Uterus (tissue), 2 donors: ENCODE results near the gene RPL27A.

ENCODE experiments used
- CTCF ChIP-seq, 4 experiments: fragments of 200-600 bp in 2 of 4; fragments of 450-650 bp in 2 of 4; sonication (generic) in 2 of 4; IDR thresholded peaks; one replicate each; pipeline ENCODE4 v1.5.1; 2016 to 2019; ENCODE audit warnings: antibody characterized with exemption in 4 of 4, mild to moderate bottlenecking in 2 of 4, moderate library complexity in 1 of 4
- POLR2A ChIP-seq, 2 donors: fragments of 450-650 bp; IDR thresholded peaks; one replicate each; pipeline ENCODE4 v1.6.1; 2016; ENCODE audit warnings: antibody characterized with exemption in 2 of 2, mild to moderate bottlenecking in 1 of 2, moderate library complexity in 1 of 2

- no peak for TF ChIP-seq CTCF (IDR thresholded peaks at IDR 0.05)
- TF ChIP-seq POLR2A (IDR thresholded peaks at IDR 0.05): no peak
Measured at GRCh38 chr11:8723711-8724110, 41.1 kb downstream of the RPL27A start.
